A549 (cell line): ENCODE data around the gene PCDHA2. TPM values are rescaled to one million over a fixed set of nuclear protein-coding genes. Genes with fewer than 3 reads are reported as not detected.
A peak's percentile ranks its signal among the peaks of the same experiment; 100 is the strongest.

Experiments
- ATAC-seq, 2 experiments: fragments of 200-7000 bp in 1 of 2; fragments of >200 bp in 1 of 2; cut with Nextera tagmentation in 1 of 2; cut with Tn5 transposase in 1 of 2; 3 replicates each; pipeline versions ENCODE4 v1.8.0 to v1.9.1; 2018 to 2020; ENCODE audit warnings: mild to moderate bottlenecking in 1 of 2, moderate library complexity in 1 of 2
- CTCF ChIA-PET: fragments of 300-600 bp; sonication (Branson Sonifier 250); formaldehyde crosslinking; extraction: SDS; loops from one replicate; lab custom pipeline; 2021; ENCODE audit warnings: antibody characterized with exemption, inconsistent platforms; lab: Yijun Ruan, JAX
- POLR2A ChIA-PET: fragments of 350-600 bp; formaldehyde crosslinking; extraction: SDS; loops from one replicate; lab custom pipeline; 2021; ENCODE audit warnings: antibody characterized with exemption, inconsistent platforms; lab: Yijun Ruan, JAX
- DNase-seq, 2 experiments: peaks; one replicate each; pipeline versions ENCODE4 v3.0.0 to v3.0.0-alpha.2; 2011 to 2016; ENCODE audit warnings: low read depth in 1 of 2, low spot score in 1 of 2
- FAIRE-seq: peaks from 2 replicates; lab custom pipeline; 2011; peaks lifted over from hg19 to GRCh38; lab: Jason Lieb, UNC
- H3K27ac ChIP-seq, 2 experiments: fragments of >200 bp; sonication (Bioruptor Twin); formaldehyde crosslinking; 3 replicates each; pipeline ENCODE4 v1.5.1; 2016 to 2017
- H3K4me1 ChIP-seq: fragments of >200 bp; sonication (Bioruptor Twin); formaldehyde crosslinking; 3 replicates; pipeline ENCODE4 v1.6.1; 2016
- H3K4me2 ChIP-seq: fragments of >200 bp; sonication (Bioruptor Twin); formaldehyde crosslinking; 3 replicates; pipeline ENCODE4 v1.6.1; 2016
- H3K4me3 ChIP-seq: fragments of >200 bp; sonication (Bioruptor Twin); formaldehyde crosslinking; 3 replicates; pipeline ENCODE4 v1.5.1; 2016
- H3K9me3 ChIP-seq: fragments of >200 bp; sonication (Bioruptor Twin); formaldehyde crosslinking; 3 replicates; pipeline ENCODE4 v1.6.1; 2016
- CBX2 ChIP-seq: fragments of 200-600 bp; sonication (generic); IDR thresholded peaks from 2 replicates; pipeline ENCODE4 v1.6.1; 2016; ENCODE audit warnings: low read depth, mild to moderate bottlenecking, borderline replicate concordance
- CTCF ChIP-seq: fragments of >200 bp; sonication (Bioruptor Twin); formaldehyde crosslinking; IDR thresholded peaks from 3 replicates; pipeline ENCODE4 v1.5.1; 2016
- E2F6 ChIP-seq: IDR thresholded peaks from 2 replicates; pipeline ENCODE4 v1.6.1; 2012; ENCODE audit warnings: low read depth, borderline replicate concordance
- ELK1 ChIP-seq: fragments of 150-350 bp; IDR thresholded peaks from 2 replicates; pipeline ENCODE4 v1.6.1; 2014; ENCODE audit warnings: low read depth, mild to moderate bottlenecking, low read length
- ESRRA ChIP-seq: fragments of 150-350 bp; IDR thresholded peaks from 2 replicates; pipeline ENCODE4 v1.6.1; 2014; ENCODE audit warnings: mild to moderate bottlenecking, low read length, borderline replicate concordance
- FOSB ChIP-seq: fragments of 250-450 bp; sonication (Bioruptor Pico); IDR thresholded peaks from 2 replicates; pipeline ENCODE4 v1.5.0; 2020; ENCODE audit warnings: mild to moderate bottlenecking, moderate library complexity
- FOSL2 ChIP-seq, 2 experiments: fragments of 450-650 bp in 1 of 2; fragments of >200 bp in 1 of 2; sonication (Bioruptor Twin) in 1 of 2; formaldehyde crosslinking; IDR thresholded peaks; 2 replicates each; pipeline versions ENCODE4 v1.5.0 to v1.6.1; 2016 to 2020; ENCODE audit warnings: mild to moderate bottlenecking in 1 of 2, moderate library complexity in 1 of 2
- HDAC2 ChIP-seq: fragments of 200-600 bp; sonication (generic); IDR thresholded peaks from 2 replicates; pipeline ENCODE4 v1.6.1; 2016
- HEYL ChIP-seq: fragments of 250-450 bp; sonication (Bioruptor Pico); IDR thresholded peaks from 2 replicates; pipeline ENCODE4 v1.8.0; 2021; ENCODE audit warnings: mild to moderate bottlenecking, moderate library complexity
- HMGXB4 ChIP-seq: fragments of 250-450 bp; sonication (Bioruptor Pico); IDR thresholded peaks from 2 replicates; pipeline ENCODE4 v1.5.0; 2021; ENCODE audit warnings: mild to moderate bottlenecking, moderate library complexity, borderline replicate concordance
- HOXA7 ChIP-seq: fragments of 250-450 bp; sonication (Bioruptor Pico); IDR thresholded peaks from 2 replicates; pipeline ENCODE4 v1.5.0; 2020; ENCODE audit warnings: mild to moderate bottlenecking, moderate library complexity
- HOXB13 ChIP-seq: fragments of 250-450 bp; sonication (Bioruptor Pico); IDR thresholded peaks from 2 replicates; pipeline ENCODE4 v1.5.0; 2020; ENCODE audit warnings: low read depth, mild to moderate bottlenecking, moderate library complexity
- HOXB5 ChIP-seq: fragments of 250-450 bp; sonication (Bioruptor Pico); IDR thresholded peaks from 2 replicates; pipeline ENCODE4 v1.5.0; 2020; ENCODE audit warnings: mild to moderate bottlenecking, moderate library complexity
- KDM1A ChIP-seq: fragments of 200-600 bp; sonication (generic); IDR thresholded peaks from 2 replicates; pipeline ENCODE4 v1.6.1; 2016; ENCODE audit warnings: low read depth, mild to moderate bottlenecking
- MAFK ChIP-seq: fragments of 450-650 bp; IDR thresholded peaks from 2 replicates; pipeline ENCODE4 v1.6.1; 2014; ENCODE audit not compliant: partially characterized antibody
- MAX ChIP-seq: IDR thresholded peaks from 2 replicates; pipeline ENCODE4 v1.6.1; 2012
- MYC ChIP-seq: IDR thresholded peaks from 2 replicates; pipeline ENCODE4 v1.6.1; 2012; ENCODE audit warnings: mild to moderate bottlenecking, inconsistent platforms, low read length, improper control_type of control experiment, borderline replicate concordance
- NR3C1 ChIP-seq: fragments of >200 bp; sonication (Bioruptor Twin); formaldehyde crosslinking; IDR thresholded peaks from 3 replicates; pipeline ENCODE4 v1.6.1; 2017
- PBX3 ChIP-seq: IDR thresholded peaks from 2 replicates; pipeline ENCODE4 v1.6.1; 2012
- PHF8 ChIP-seq: fragments of 200-600 bp; sonication (generic); IDR thresholded peaks from 2 replicates; pipeline ENCODE4 v1.6.1; 2016; ENCODE audit warnings: low read depth, mild to moderate bottlenecking, antibody characterized with exemption, moderate library complexity, borderline replicate concordance
- RAD21 ChIP-seq, 2 experiments: fragments of >200 bp in 1 of 2; sonication (Bioruptor Twin) in 1 of 2; formaldehyde crosslinking in 1 of 2; IDR thresholded peaks in 1 of 2; conservative IDR thresholded peaks in 1 of 2; 2 replicates in 1 of 2; 3 replicates in 1 of 2; pipeline ENCODE4 v1.6.1; 2012 to 2018; ENCODE audit warnings: inconsistent platforms in 1 of 2
- RARB ChIP-seq: fragments of 250-450 bp; sonication (Bioruptor Pico); IDR thresholded peaks from 2 replicates; pipeline ENCODE4 v1.8.0; 2021; ENCODE audit warnings: mild to moderate bottlenecking, moderate library complexity
- SMC3 ChIP-seq: fragments of >200 bp; sonication (Bioruptor Twin); formaldehyde crosslinking; IDR thresholded peaks from 3 replicates; pipeline ENCODE4 v1.6.1; 2018; ENCODE audit warnings: inconsistent platforms
- TFCP2L1 ChIP-seq: fragments of 250-450 bp; sonication (Bioruptor Pico); IDR thresholded peaks from 2 replicates; pipeline ENCODE4 v1.5.0; 2021; ENCODE audit warnings: mild to moderate bottlenecking
- WGBS: methylation state at CpG from one replicate; pipeline ENCODE4 v1.1.6; 2017; ENCODE audit errors: missing lambda C conversion rate; 5-methylcytosine and 5-hydroxymethylcytosine counted together
- polyA plus RNA-seq, 4 experiments: library from polyadenylated mRNA; depleted of rRNA in 3 of 4; stranded (reverse); fragments of >200 nt; fragmentation: RNase III in 1 of 4; extraction: RNeasy Plus Mini Kit Qiagen cat#74134 plus additional on column Dnase treatment in 1 of 4; gene quantifications; 2 replicates in 3 of 4; 3 replicates in 1 of 4; pipeline ENCODE4 v1.2.3, GENCODE V29; 2011 to 2017

Gene PCDHA2
- polyA plus RNA-seq, 2 of the 4 experiments (the other 2 are of a cell fraction): 0.03 to 0.08 TPM

GRCh38 chr5:140808889-140809291 lies 14.2 kb downstream of the PCDHA2 start:
- CTCF ChIA-PET: interaction anchor here (1.2 to 6.5 kb wide), 7 partner anchors 8 to 232 kb away, joined by 3 to 74 read pairs (median 14); partner anchors contain the start of genes PCDHA5 and PCDHAC1
- Histone ChIP-seq H3K9me3 (no peaks in the 10 kb centered on the region), H3K4me2 (no peak overlapping the region), H3K27ac (no peak overlapping the region), H3K4me3 (no peak overlapping the region), H3K4me1 (no peaks in the 10 kb centered on the region)
- no peak for ATAC-seq
- no peak for TF ChIP-seq PHF8
- TF ChIP-seq SMC3: no peak
- no peak for TF ChIP-seq HEYL
- DNase-seq: no peak
- POLR2A ChIA-PET: no interaction called here
- FAIRE-seq: no peak
- WGBS: 91% methylated on average over 32 of the region's 43 CpGs

GRCh38 chr5:140821375-140822280 lies 27.0 kb downstream of the PCDHA2 start, which contains the start of gene PCDHA5:
Gene PCDHA5, plus strand, starts transcription at chr5:140821613.
- DNase-seq (peak; percentile 69 to 73), FAIRE-seq (peak; percentile 85), ATAC-seq (peak; percentile 85 to 92)
- TF ChIP-seq MAX (peak; percentile 28; the same call in 1 of the 2 replicates), CTCF (peak; percentile 63), KDM1A (no peak), SMC3 (peak; percentile 41; the same call in 1 of the 3 replicates), ESRRA (no peak), MAFK (peak; percentile 51), RAD21 (conservative IDR thresholded peaks at IDR 0.05 in 1 of 2, IDR thresholded peaks at IDR 0.05 in 1 of 2) (peak; percentile 43 to 65; a peak in 4 of 5 replicates), HOXB13 (CRISPR knock-in tag) (no peak)
- ChIA-PET POLR2A (interaction anchor here (1.2 to 1.8 kb wide), 2 partner anchors 105 to 219 kb away, joined by 5 to 17 read pairs; partner anchors contain the start of gene PCDHAC1), CTCF (interaction anchor here (0.6 to 4.8 kb wide), 44 partner anchors 12 to 593 kb away, joined by 3 to 74 read pairs (median 4); partner anchors contain the start of genes PCDHA12, PCDHA2, PCDHA3 and PCDHA4)
- Histone ChIP-seq H3K4me3 (peak within 1 kb of the TSS; percentile 57), H3K9me3 (no peaks in the 10 kb centered on the region), H3K27ac (peak within 1 kb of the TSS; percentile 53 to 74), H3K4me1 (no peaks in the 10 kb centered on the region), H3K4me2 (peak within 1 kb of the TSS; percentile 70)
- 16% methylated on average over 39 of the region's 39 CpGs for WGBS

- Histone ChIP-seq H3K9me3 (no peaks in the 10 kb centered on the region), H3K4me3 (peak overlapping the region; percentile 57), H3K4me2 (peak overlapping the region; percentile 70), H3K4me1 (no peaks in the 10 kb centered on the region), H3K27ac (no peak overlapping the region)
- ATAC-seq (no peak), FAIRE-seq (no peak), DNase-seq (no peak)
- CTCF ChIA-PET: interaction anchor here (0.7 to 4.8 kb wide), 25 partner anchors 15 to 328 kb away, joined by 3 to 74 read pairs (median 5); partner anchors contain the start of genes PCDHA12, PCDHA2, PCDHA4 and PCDHAC1
- POLR2A ChIA-PET: interaction anchor here (1.8 kb wide), 1 partner anchor 218 kb away, joined by 17 read pairs; no protein-coding TSS in a partner anchor
- WGBS: 18% methylated on average over 6 of the region's 6 CpGs
- TF ChIP-seq HMGXB4 (CRISPR knock-in tag) (no peak), TFCP2L1 (CRISPR knock-in tag) (no peak), RARB (CRISPR knock-in tag) (no peak), KDM1A (no peak), E2F6 (no peak), PBX3 (no peak), CBX2 (no peak), MYC (no peak), ELK1 (no peak), HDAC2 (no peak), FOSB (no peak), HOXA7 (CRISPR knock-in tag) (no peak), HOXB5 (CRISPR knock-in tag) (no peak), NR3C1 (no peak), FOSL2 (IDR thresholded peaks at IDR 0.05) (no peak), FOSL2 (CRISPR knock-in tag; IDR thresholded peaks at IDR 0.05) (no peak), HEYL (no peak)
These were observed 27.6 kb downstream of the PCDHA2 start for GRCh38 chr5:140822281-140822629.
